ENCODE data around the gene PON3.

DNA sequence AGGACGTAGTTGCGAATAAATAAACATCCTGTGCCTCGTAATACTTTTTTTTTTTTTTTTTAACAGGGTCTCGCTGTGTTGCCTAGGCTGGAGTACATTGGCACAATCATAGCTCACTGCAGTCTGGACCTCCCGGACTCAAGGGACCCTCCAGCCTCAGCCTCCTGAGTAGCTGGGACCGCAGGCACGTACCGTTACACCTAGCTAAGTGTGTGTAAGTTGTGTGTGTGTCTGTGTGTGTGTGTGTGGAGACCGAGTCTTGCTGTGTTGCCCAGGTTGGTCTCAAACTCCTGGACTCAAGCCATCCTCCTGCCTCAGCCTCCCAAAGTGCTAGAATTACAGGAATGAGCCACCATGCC, 39.2 kb upstream of the PON3 start:
- TF ChIP-seq SRF (IDR thresholded peaks at IDR 0.05; ENCODE audit: low read depth, low read length) (no peak), TARDBP (CRISPR knock-in tag; IDR thresholded peaks at IDR 0.05) (no peak), CREM (IDR thresholded peaks at IDR 0.05) (no peak), CREM (CRISPR knock-in tag; IDR thresholded peaks at IDR 0.05) (no peak)

Measured in HepG2 (cell line).